SK-N-SH (cell line): ENCODE results near the gene HEG1. TPM values are rescaled to one million over a fixed set of nuclear protein-coding genes. Genes with fewer than 3 reads are reported as not detected.

Source experiments
- CTCF ChIA-PET: fragments of 300-600, 350-600 bp; formaldehyde crosslinking; extraction: SDS; loops from one replicate; lab custom pipeline; 2021; lab: Yijun Ruan, JAX
- POLR2A ChIA-PET: fragments of 350-600 bp; sonication (Branson Sonifier 250); formaldehyde crosslinking; extraction: SDS; loops from one replicate; lab custom pipeline; 2020; ENCODE audit warnings: antibody characterized with exemption, inconsistent platforms; lab: Yijun Ruan, JAX
- DNase-seq: peaks from one replicate; pipeline ENCODE4 v3.0.0; 2012
- H2AFZ ChIP-seq: fragments of 200-600 bp; sonication (generic); 2 replicates; pipeline ENCODE4 v1.8.1; 2016; ENCODE audit warnings: antibody characterized with exemption, mild to moderate bottlenecking, low read depth
- H3F3A ChIP-seq: fragments of 200-600 bp; sonication (generic); replicated peaks from 2 replicates; pipeline ENCODE3; 2016; ENCODE audit warnings: antibody characterized with exemption, mild to moderate bottlenecking; ENCODE audit not compliant: insufficient read depth
- H3K27ac ChIP-seq, 2 experiments: fragments of 200-500 bp in 1 of 2; fragments of 200-600 bp in 1 of 2; sonication (Bioruptor generic) in 1 of 2; sonication (generic), shearing (Covaris generic) in 1 of 2; 2 replicates each; pipeline versions ENCODE4 v1.5.1 to v1.6.1; 2014 to 2016; ENCODE audit warnings: low read depth in 2 of 2, inconsistent platforms in 1 of 2, low read length in 1 of 2, mild to moderate bottlenecking in 1 of 2, mixed read lengths in 1 of 2
- H3K27me3 ChIP-seq: fragments of 200-600 bp; sonication (generic), shearing (Covaris generic); 2 replicates; pipeline ENCODE4 v1.6.1; 2016; ENCODE audit warnings: mixed run types; ENCODE audit not compliant: insufficient read depth
- H3K36me3 ChIP-seq, 2 experiments: fragments of 200-500 bp in 1 of 2; fragments of 200-600 bp in 1 of 2; sonication (Bioruptor generic) in 1 of 2; sonication (generic) in 1 of 2; replicated peaks in 1 of 2; 2 replicates each; pipeline versions ENCODE3 to v1.5.1; 2014 to 2016; ENCODE audit warnings: low read length in 1 of 2, mild to moderate bottlenecking in 1 of 2; ENCODE audit not compliant: insufficient read depth in 2 of 2, control insufficient read depth in 1 of 2
- H3K4me1 ChIP-seq, 2 experiments: fragments of 200-500 bp in 1 of 2; fragments of 200-600 bp in 1 of 2; sonication (Bioruptor generic) in 1 of 2; sonication (generic), shearing (Covaris generic) in 1 of 2; 2 replicates each; pipeline versions ENCODE4 v1.5.1 to v1.6.1; 2014 to 2016; ENCODE audit warnings: low read depth in 1 of 2, low read length in 1 of 2, mixed run types in 1 of 2; ENCODE audit not compliant: insufficient read depth in 2 of 2, control insufficient read depth in 1 of 2
- H3K4me2 ChIP-seq: fragments of 200-600 bp; sonication (generic), shearing (Covaris generic); 2 replicates; pipeline ENCODE4 v1.6.1; 2017; ENCODE audit warnings: mixed run types
- H3K4me3 ChIP-seq, 2 experiments: fragments of 200-500 bp in 1 of 2; fragments of 200-600 bp in 1 of 2; sonication (Bioruptor generic) in 1 of 2; sonication (generic), shearing (Covaris generic) in 1 of 2; 2 replicates each; pipeline versions ENCODE4 v1.5.1 to v1.8.1; 2014 to 2016; ENCODE audit warnings: low read depth in 2 of 2, inconsistent platforms in 1 of 2, low read length in 1 of 2, mild to moderate bottlenecking in 1 of 2, mixed read lengths in 1 of 2, moderate library complexity in 1 of 2
- H3K79me2 ChIP-seq: fragments of 200-600 bp; sonication (generic); 2 replicates; pipeline ENCODE4 v1.8.1; 2017; ENCODE audit warnings: mild to moderate bottlenecking; ENCODE audit not compliant: insufficient read depth
- H3K9ac ChIP-seq: fragments of 200-600 bp; sonication (generic); 2 replicates; pipeline ENCODE4 v1.6.1; 2017; ENCODE audit warnings: mixed run types
- H3K9me2 ChIP-seq: fragments of 200-600 bp; sonication (generic); 2 replicates; pipeline ENCODE4 v1.6.1; 2017; ENCODE audit warnings: mixed run types
- H3K9me3 ChIP-seq: fragments of 200-600 bp; sonication (generic); 2 replicates; pipeline ENCODE4 v1.6.1; 2017; ENCODE audit warnings: mixed run types, mild to moderate bottlenecking, moderate library complexity
- H4K20me1 ChIP-seq: fragments of 200-600 bp; sonication (generic); 2 replicates; pipeline ENCODE4 v1.6.1; 2017; ENCODE audit warnings: mild to moderate bottlenecking, mixed run types; ENCODE audit not compliant: insufficient read depth
- CHD2 ChIP-seq: fragments of 150-350 bp; IDR thresholded peaks from 2 replicates; pipeline ENCODE4 v1.6.1; 2018; ENCODE audit warnings: low read length; ENCODE audit not compliant: partially characterized antibody
- ELF1 ChIP-seq: IDR thresholded peaks from 2 replicates; pipeline ENCODE4 v1.4.0; 2012
- EP300 ChIP-seq, 2 experiments: IDR thresholded peaks; 2 replicates each; pipeline versions ENCODE4 v1.4.0 to v1.6.1; 2012; ENCODE audit warnings: borderline replicate concordance in 1 of 2, low read depth in 1 of 2, low read length in 1 of 2
- EZH2phosphoT487 ChIP-seq: fragments of 200-600 bp; sonication (generic); IDR thresholded peaks from 2 replicates; pipeline ENCODE4 v1.6.1; 2017; ENCODE audit warnings: low read depth, mixed run types, mild to moderate bottlenecking, antibody characterized with exemption, moderate library complexity, borderline replicate concordance
- FOSL2 ChIP-seq: IDR thresholded peaks from 2 replicates; pipeline ENCODE4 v1.4.0; 2012; ENCODE audit warnings: low read depth, mild to moderate bottlenecking, moderate library complexity, borderline replicate concordance
- FOXM1 ChIP-seq: IDR thresholded peaks from 2 replicates; pipeline ENCODE4 v1.4.0; 2012; ENCODE audit warnings: low read depth, mild to moderate bottlenecking
- GABPA ChIP-seq: IDR thresholded peaks from 2 replicates; pipeline ENCODE4 v1.4.0; 2012; ENCODE audit warnings: low read depth, mild to moderate bottlenecking
- GATA2 ChIP-seq: sonication (generic); formaldehyde crosslinking; IDR thresholded peaks from 2 replicates; pipeline ENCODE4 v1.5.0; 2020; ENCODE audit warnings: mild to moderate bottlenecking, missing genetic modification reagents
- MXI1 ChIP-seq: IDR thresholded peaks from 2 replicates; pipeline ENCODE4 v1.6.1; 2012; ENCODE audit warnings: mild to moderate bottlenecking, low read depth, low read length, improper control_type of control experiment
- NFIC ChIP-seq: IDR thresholded peaks from 2 replicates; pipeline ENCODE4 v1.4.0; 2012; ENCODE audit warnings: borderline replicate concordance
- NRF1 ChIP-seq: IDR thresholded peaks from 2 replicates; pipeline ENCODE4 v1.6.1; 2012; ENCODE audit warnings: low read depth, mild to moderate bottlenecking, low read length
- POLR2AphosphoS5 ChIP-seq: IDR thresholded peaks from 2 replicates; pipeline ENCODE4 v1.6.1; 2012; ENCODE audit warnings: low read depth, low read length
- RAD21 ChIP-seq: IDR thresholded peaks from 2 replicates; pipeline ENCODE4 v1.6.1; 2012; ENCODE audit warnings: mild to moderate bottlenecking, low read length
- RCOR1 ChIP-seq: fragments of 150-350 bp; IDR thresholded peaks from 2 replicates; pipeline ENCODE4 v1.6.1; 2017; ENCODE audit warnings: antibody characterized with exemption, low read length
- SIN3A ChIP-seq: IDR thresholded peaks from 2 replicates; pipeline ENCODE4 v1.6.1; 2012; ENCODE audit warnings: low read depth, mild to moderate bottlenecking, low read length, moderate library complexity, borderline replicate concordance
- SMC3 ChIP-seq: IDR thresholded peaks from 2 replicates; pipeline ENCODE4 v1.6.1; 2012; ENCODE audit warnings: low read depth, low read length, improper control_type of control experiment
- YY1 ChIP-seq: IDR thresholded peaks from 2 replicates; pipeline ENCODE4 v1.4.0; 2012; ENCODE audit warnings: low read depth, mild to moderate bottlenecking
- WGBS: methylation state at CpG from one replicate; pipeline ENCODE4 v1.1.6; 2017; ENCODE audit warnings: low lambda C conversion rate; 5-methylcytosine and 5-hydroxymethylcytosine counted together
- polyA plus RNA-seq, 3 experiments: library from polyadenylated mRNA; depleted of rRNA; stranded (reverse); fragments of >200 nt; gene quantifications; 2 replicates each; pipeline ENCODE4 v1.2.3, GENCODE V29; 2012
- TF ChIP-seq, protein P1 (sequence below): IDR thresholded peaks from 2 replicates; pipeline ENCODE4; 2012
- TF ChIP-seq, protein P2 (sequence below): IDR thresholded peaks from 2 replicates; pipeline ENCODE4 v1.6.1; 2012; ENCODE audit warnings: mild to moderate bottlenecking, low read depth, low read length, moderate library complexity
- TF ChIP-seq, protein P3 (sequence below): fragments of 200-600 bp; sonication (generic); IDR thresholded peaks from 2 replicates; pipeline ENCODE4 v1.6.1; 2017; ENCODE audit warnings: antibody characterized with exemption, mild to moderate bottlenecking, moderate library complexity
- TF ChIP-seq, protein P4 (sequence below): IDR thresholded peaks from 2 replicates; pipeline ENCODE4 v1.4.0; 2012; ENCODE audit warnings: low read depth
- TF ChIP-seq, protein P5 (sequence below): fragments of 150-350 bp; IDR thresholded peaks from 2 replicates; pipeline ENCODE4 v1.6.1; 2016; ENCODE audit warnings: mild to moderate bottlenecking, low read depth, low read length

Gene HEG1
- polyA plus RNA-seq, 1 of the 3 experiments (the other 2 are of a cell fraction), result 27.7 TPM

DNA sequence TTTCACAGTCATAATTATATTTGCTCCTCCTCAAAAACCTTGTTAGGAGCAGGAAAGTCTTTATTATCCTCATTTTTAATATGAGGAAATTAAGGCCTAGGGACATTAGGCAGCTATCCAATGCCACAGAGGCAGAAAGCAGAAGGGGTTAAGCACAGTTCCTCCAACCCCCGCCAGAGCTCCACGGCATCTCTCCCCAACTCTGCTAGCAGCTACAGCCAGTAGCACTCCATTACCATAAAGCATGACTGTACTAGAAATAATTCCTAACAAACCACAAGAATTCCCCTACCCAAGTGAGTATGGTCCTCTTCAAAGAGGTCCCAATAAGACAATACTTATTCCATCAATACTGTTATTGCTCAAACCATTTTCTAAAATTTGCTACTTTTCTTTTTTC lies 9.8 kb downstream of the HEG1 start (continued):
- TF ChIP-seq, protein P1, sequence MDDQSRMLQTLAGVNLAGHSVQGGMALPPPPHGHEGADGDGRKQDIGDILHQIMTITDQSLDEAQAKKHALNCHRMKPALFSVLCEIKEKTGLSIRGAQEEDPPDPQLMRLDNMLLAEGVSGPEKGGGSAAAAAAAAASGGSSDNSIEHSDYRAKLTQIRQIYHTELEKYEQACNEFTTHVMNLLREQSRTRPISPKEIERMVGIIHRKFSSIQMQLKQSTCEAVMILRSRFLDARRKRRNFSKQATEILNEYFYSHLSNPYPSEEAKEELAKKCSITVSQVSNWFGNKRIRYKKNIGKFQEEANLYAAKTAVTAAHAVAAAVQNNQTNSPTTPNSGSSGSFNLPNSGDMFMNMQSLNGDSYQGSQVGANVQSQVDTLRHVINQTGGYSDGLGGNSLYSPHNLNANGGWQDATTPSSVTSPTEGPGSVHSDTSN, result peak; percentile 30; the same call in 1 of the 2 replicates
- TF ChIP-seq FOSL2 (peak; percentile 74; the same call in 1 of the 2 replicates), YY1 (no peak), POLR2AphosphoS5 (0 out of 2 replicates have a peak, but pooled peaks have one; percentile 20), GABPA (no peak), SIN3A (no peak), EP300 (IDR thresholded peaks at IDR 0.05; ENCODE audit: borderline replicate concordance in 1 of 2, low read depth in 1 of 2, low read length in 1 of 2) (no peak), FOXM1 (no peak), ELF1 (no peak), GATA2 (no peak)

DNA sequence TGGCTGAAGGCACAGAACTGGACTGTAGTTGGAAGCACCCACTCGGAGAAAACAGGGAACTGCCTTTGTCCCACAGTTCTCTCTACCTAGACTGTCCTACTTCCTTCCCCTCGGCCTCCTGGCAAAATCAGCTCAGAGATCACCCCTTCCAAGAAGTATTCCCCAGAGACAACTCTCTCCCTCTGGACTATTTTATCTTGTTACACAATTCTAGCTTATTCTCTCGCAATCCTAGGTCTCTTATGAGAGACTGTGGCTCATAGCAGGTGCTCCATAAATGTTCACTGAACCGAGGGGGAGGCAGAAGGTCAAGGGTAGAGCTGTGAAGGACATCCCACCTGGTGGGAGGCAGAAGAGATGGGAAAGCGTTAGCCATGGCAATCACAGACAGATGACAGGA lies 10.6 kb downstream of the HEG1 start:
- POLR2A ChIA-PET, result interaction anchor here (0.6 kb wide), 1 partner anchor 306 kb away, joined by 3 read pairs; no protein-coding TSS in a partner anchor
- DNase-seq, result no peak
- Histone ChIP-seq H3F3A (no peaks in the 10 kb centered on the region), H3K27me3 (no peaks in the 10 kb centered on the region), H3K36me3 (peaks cover 10 to 15% of the 10 kb centered on the region in 2 experiments), H3K4me2 (peak overlapping the region; percentile 51; the same call in 1 of the 2 replicates), H3K9ac (no peak overlapping the region), H3K9me2 (no peaks in the 10 kb centered on the region), H3K9me3 (no peaks in the 10 kb centered on the region), H3K4me1 (peaks cover 23 to 54% of the 10 kb centered on the region in 2 experiments; a peak in 3 of 4 replicates), H2AFZ (no peak overlapping the region), H3K4me3 (no peak overlapping the region), H4K20me1 (peaks cover 83% of the 10 kb centered on the region), H3K79me2 (peaks cover 97% of the 10 kb centered on the region), H3K27ac (peak overlapping the region in 1 of 2 experiments; percentile 82; a peak in 1 of 4 replicates)
- WGBS, result 85% methylated on average over 5 of the region's 5 CpGs
- CTCF ChIA-PET, result no interaction called here
- TF ChIP-seq FOSL2 (no peak), POLR2AphosphoS5 (no peak), FOXM1 (no peak), RAD21 (no peak), NFIC (no peak), YY1 (no peak), MXI1 (no peak), CHD2 (no peak), EZH2phosphoT487 (no peak), RCOR1 (no peak), SIN3A (no peak), SMC3 (no peak), NRF1 (no peak), ELF1 (no peak)
- TF ChIP-seq, protein P2, sequence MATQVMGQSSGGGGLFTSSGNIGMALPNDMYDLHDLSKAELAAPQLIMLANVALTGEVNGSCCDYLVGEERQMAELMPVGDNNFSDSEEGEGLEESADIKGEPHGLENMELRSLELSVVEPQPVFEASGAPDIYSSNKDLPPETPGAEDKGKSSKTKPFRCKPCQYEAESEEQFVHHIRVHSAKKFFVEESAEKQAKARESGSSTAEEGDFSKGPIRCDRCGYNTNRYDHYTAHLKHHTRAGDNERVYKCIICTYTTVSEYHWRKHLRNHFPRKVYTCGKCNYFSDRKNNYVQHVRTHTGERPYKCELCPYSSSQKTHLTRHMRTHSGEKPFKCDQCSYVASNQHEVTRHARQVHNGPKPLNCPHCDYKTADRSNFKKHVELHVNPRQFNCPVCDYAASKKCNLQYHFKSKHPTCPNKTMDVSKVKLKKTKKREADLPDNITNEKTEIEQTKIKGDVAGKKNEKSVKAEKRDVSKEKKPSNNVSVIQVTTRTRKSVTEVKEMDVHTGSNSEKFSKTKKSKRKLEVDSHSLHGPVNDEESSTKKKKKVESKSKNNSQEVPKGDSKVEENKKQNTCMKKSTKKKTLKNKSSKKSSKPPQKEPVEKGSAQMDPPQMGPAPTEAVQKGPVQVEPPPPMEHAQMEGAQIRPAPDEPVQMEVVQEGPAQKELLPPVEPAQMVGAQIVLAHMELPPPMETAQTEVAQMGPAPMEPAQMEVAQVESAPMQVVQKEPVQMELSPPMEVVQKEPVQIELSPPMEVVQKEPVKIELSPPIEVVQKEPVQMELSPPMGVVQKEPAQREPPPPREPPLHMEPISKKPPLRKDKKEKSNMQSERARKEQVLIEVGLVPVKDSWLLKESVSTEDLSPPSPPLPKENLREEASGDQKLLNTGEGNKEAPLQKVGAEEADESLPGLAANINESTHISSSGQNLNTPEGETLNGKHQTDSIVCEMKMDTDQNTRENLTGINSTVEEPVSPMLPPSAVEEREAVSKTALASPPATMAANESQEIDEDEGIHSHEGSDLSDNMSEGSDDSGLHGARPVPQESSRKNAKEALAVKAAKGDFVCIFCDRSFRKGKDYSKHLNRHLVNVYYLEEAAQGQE, result no peak
- TF ChIP-seq, protein P3, sequence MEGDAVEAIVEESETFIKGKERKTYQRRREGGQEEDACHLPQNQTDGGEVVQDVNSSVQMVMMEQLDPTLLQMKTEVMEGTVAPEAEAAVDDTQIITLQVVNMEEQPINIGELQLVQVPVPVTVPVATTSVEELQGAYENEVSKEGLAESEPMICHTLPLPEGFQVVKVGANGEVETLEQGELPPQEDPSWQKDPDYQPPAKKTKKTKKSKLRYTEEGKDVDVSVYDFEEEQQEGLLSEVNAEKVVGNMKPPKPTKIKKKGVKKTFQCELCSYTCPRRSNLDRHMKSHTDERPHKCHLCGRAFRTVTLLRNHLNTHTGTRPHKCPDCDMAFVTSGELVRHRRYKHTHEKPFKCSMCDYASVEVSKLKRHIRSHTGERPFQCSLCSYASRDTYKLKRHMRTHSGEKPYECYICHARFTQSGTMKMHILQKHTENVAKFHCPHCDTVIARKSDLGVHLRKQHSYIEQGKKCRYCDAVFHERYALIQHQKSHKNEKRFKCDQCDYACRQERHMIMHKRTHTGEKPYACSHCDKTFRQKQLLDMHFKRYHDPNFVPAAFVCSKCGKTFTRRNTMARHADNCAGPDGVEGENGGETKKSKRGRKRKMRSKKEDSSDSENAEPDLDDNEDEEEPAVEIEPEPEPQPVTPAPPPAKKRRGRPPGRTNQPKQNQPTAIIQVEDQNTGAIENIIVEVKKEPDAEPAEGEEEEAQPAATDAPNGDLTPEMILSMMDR, result no peak
- TF ChIP-seq, protein P1, result no peak
- TF ChIP-seq, protein P4, sequence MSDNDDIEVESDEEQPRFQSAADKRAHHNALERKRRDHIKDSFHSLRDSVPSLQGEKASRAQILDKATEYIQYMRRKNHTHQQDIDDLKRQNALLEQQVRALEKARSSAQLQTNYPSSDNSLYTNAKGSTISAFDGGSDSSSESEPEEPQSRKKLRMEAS, result no peak
- TF ChIP-seq, protein P5, sequence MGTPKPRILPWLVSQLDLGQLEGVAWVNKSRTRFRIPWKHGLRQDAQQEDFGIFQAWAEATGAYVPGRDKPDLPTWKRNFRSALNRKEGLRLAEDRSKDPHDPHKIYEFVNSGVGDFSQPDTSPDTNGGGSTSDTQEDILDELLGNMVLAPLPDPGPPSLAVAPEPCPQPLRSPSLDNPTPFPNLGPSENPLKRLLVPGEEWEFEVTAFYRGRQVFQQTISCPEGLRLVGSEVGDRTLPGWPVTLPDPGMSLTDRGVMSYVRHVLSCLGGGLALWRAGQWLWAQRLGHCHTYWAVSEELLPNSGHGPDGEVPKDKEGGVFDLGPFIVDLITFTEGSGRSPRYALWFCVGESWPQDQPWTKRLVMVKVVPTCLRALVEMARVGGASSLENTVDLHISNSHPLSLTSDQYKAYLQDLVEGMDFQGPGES, result no peak
